GM23338 (cell line): ENCODE results near the gene TMEM234.

ENCODE experiments used
- CREB1 ChIP-seq: fragments of 250-450 bp; sonication (Bioruptor Pico); IDR thresholded peaks from 2 replicates; pipeline ENCODE4 v1.5.0; 2020; ENCODE audit warnings: low read depth, mild to moderate bottlenecking, moderate library complexity
- CTCF ChIP-seq, 2 experiments: fragments of 200-600 bp in 1 of 2; sonication (generic) in 1 of 2; conservative IDR thresholded peaks; 2 replicates each; pipeline versions ENCODE4 v1.5.1 to v1.6.1; 2016 to 2017; ENCODE audit warnings: antibody characterized with exemption in 2 of 2, low read depth in 2 of 2, mild to moderate bottlenecking in 2 of 2, moderate library complexity in 1 of 2
- ETS1 ChIP-seq: IDR thresholded peaks from 2 replicates; pipeline ENCODE4 v1.6.1; 2016; ENCODE audit warnings: antibody characterized with exemption
- EZH2 ChIP-seq: fragments of 200-600 bp; sonication (generic); IDR thresholded peaks from one replicate; pipeline ENCODE4 v1.8.0; 2017; ENCODE audit warnings: antibody characterized with exemption, mild to moderate bottlenecking, low read depth; ENCODE audit not compliant: unreplicated experiment
- EZH2phosphoT487 ChIP-seq: fragments of 200-600 bp; sonication (generic); IDR thresholded peaks from one replicate; pipeline ENCODE4 v1.8.1; 2018; ENCODE audit warnings: antibody characterized with exemption; ENCODE audit not compliant: unreplicated experiment
- JUNB ChIP-seq: IDR thresholded peaks from one replicate; pipeline ENCODE4 v1.6.1; 2016; ENCODE audit warnings: antibody characterized with exemption; ENCODE audit not compliant: unreplicated experiment
- NANOG ChIP-seq: IDR thresholded peaks from 2 replicates; pipeline ENCODE4 v1.6.1; 2016; ENCODE audit warnings: antibody characterized with exemption, borderline replicate concordance
- POLR2AphosphoS5 ChIP-seq: IDR thresholded peaks from 2 replicates; pipeline ENCODE4 v1.6.1; 2016; ENCODE audit warnings: antibody characterized with exemption, low read depth
- REST ChIP-seq: IDR thresholded peaks from one replicate; pipeline ENCODE4 v1.6.1; 2018; ENCODE audit warnings: antibody characterized with exemption; ENCODE audit not compliant: unreplicated experiment
- STAT1 ChIP-seq: IDR thresholded peaks from one replicate; pipeline ENCODE4 v1.6.1; 2016; ENCODE audit warnings: antibody characterized with exemption; ENCODE audit not compliant: unreplicated experiment
- ZNF114 ChIP-seq: fragments of 250-450 bp; sonication (Bioruptor Pico); IDR thresholded peaks from 2 replicates; pipeline ENCODE4 v1.5.0; 2020; ENCODE audit warnings: mild to moderate bottlenecking, moderate library complexity
- ZNF331 ChIP-seq: fragments of 250-450 bp; sonication (Bioruptor Pico); IDR thresholded peaks from 2 replicates; pipeline ENCODE4 v1.5.0; 2020; ENCODE audit warnings: low read depth, mild to moderate bottlenecking, moderate library complexity

- no peak for TF ChIP-seq JUNB
- no peak for TF ChIP-seq REST
- no peak for TF ChIP-seq CTCF (conservative IDR thresholded peaks at IDR 0.05; ENCODE audit: low read depth in 2 of 2)
- TF ChIP-seq POLR2AphosphoS5, result no peak
- no peak for TF ChIP-seq EZH2phosphoT487
- no peak for TF ChIP-seq EZH2
- no peak for TF ChIP-seq ZNF114
- no peak for TF ChIP-seq NANOG
- TF ChIP-seq CREB1 (CRISPR knock-in tag), result no peak
- TF ChIP-seq ETS1, result no peak
- no peak for TF ChIP-seq ZNF331 (CRISPR knock-in tag)
- no peak for TF ChIP-seq STAT1
Observed at GRCh38 chr1:32208891-32209328, 13.2 kb downstream of the TMEM234 start, which contains the start of gene DCDC2B.
